ENCODE results near the gene GRIN2C.

The GRIN2C gene

DNA sequence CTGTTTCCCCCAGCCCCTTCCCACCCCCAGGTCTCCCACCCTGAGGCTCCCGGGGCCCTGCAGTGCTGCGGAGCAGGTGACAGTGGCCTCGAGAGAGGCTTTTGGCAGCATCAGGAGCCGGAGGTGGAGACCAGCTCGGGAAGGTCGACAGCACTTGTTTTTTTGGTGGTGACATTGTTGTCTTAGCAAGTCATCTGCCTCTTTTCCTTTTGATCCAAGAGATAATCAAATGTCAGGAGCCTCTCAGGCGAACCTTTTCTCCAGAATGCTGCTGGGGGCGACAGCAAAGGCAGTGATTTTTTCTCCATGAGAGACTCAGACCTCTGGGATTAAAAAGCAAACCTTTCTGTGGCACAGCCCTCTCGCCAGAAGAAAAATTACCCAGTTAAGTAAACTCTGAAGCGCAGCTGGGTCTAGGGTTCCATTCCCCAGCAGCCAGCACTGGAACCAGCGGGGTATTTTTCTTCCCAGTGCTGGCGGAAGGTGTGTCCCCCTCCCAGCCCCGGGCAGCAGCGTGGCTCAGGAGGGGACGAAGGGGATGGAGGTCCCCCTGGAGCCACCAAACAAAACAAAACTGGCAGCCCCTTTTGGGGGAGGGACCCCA is 37.2 kb downstream of the GRIN2C start:
- Histone ChIP-seq H3K4me2 (ENCODE audit: low read length) (no peak overlapping the region), H2AFZ (ENCODE audit: low read length) (no peak overlapping the region), H3K27me3 (ENCODE audit: insufficient read depth, low read length) (no peaks in the 10 kb centered on the region), H3K9ac (ENCODE audit: low read length) (no peak overlapping the region), H3K9me3 (ENCODE audit: low read length) (no peaks in the 10 kb centered on the region), H3K36me3 (ENCODE audit: insufficient read depth, low read length) (0 out of 2 replicates have a peak, but pooled peaks cover 3% of the 10 kb centered on the region), H3K4me1 (ENCODE audit: insufficient read depth, low read length, severe bottlenecking) (no peaks in the 10 kb centered on the region), H3K4me3 (ENCODE audit: low read depth, low read length, poor library complexity, severe bottlenecking) (no peak overlapping the region), H3K27ac (ENCODE audit: low read depth, low read length, poor library complexity, severe bottlenecking) (no peak overlapping the region), H3K9me2 (ENCODE audit: low read depth, low read length) (no peaks in the 10 kb centered on the region), H4K20me1 (ENCODE audit: insufficient read depth, low read length) (no peaks in the 10 kb centered on the region), H3K79me2 (ENCODE audit: insufficient read depth, low read length) (no peaks in the 10 kb centered on the region), H3F3A (ENCODE audit: insufficient read depth, low read length) (no peaks in the 10 kb centered on the region)
- no peak for TF ChIP-seq EZH2 (IDR thresholded peaks at IDR 0.05; ENCODE audit: borderline replicate concordance, low read length)
- TF ChIP-seq, protein P1, sequence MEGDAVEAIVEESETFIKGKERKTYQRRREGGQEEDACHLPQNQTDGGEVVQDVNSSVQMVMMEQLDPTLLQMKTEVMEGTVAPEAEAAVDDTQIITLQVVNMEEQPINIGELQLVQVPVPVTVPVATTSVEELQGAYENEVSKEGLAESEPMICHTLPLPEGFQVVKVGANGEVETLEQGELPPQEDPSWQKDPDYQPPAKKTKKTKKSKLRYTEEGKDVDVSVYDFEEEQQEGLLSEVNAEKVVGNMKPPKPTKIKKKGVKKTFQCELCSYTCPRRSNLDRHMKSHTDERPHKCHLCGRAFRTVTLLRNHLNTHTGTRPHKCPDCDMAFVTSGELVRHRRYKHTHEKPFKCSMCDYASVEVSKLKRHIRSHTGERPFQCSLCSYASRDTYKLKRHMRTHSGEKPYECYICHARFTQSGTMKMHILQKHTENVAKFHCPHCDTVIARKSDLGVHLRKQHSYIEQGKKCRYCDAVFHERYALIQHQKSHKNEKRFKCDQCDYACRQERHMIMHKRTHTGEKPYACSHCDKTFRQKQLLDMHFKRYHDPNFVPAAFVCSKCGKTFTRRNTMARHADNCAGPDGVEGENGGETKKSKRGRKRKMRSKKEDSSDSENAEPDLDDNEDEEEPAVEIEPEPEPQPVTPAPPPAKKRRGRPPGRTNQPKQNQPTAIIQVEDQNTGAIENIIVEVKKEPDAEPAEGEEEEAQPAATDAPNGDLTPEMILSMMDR (IDR thresholded peaks at IDR 0.05; ENCODE audit: low read length) = no peak

DNA sequence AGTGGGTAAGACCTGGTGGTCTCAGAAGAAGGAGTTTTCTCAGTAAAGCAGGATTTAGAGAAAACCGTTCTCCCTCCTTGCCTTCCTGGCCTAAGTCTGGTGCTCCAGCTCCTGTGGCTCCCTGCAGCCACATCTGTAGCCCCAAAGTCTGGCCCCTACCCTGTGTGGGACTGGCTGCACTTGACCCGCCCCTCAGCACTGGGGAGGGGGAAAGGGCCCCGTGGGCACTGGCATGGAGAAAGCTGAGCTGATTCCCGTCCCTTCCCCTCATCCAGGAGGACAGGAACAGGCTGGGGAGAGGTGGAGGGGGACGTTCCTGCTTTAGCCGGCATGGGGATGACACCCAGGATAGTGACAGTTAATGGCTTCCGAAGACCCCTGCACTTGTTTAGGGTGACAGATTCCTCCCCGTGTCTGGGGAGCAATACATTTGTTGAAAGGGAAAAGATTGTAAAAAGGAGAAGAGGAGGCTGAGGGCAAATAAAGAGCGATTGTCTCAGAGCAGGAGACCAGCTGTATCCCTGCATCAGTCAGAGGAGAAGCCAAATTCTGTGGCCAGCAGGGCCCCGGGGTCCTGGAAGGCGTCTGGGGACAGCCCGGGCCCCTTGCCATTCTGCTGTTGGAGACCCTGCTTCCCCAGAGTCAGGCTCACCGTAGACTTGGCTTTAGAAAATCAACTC is 37.9 kb downstream of the GRIN2C start:
- H2AFZ ChIP-seq (ENCODE audit: low read length) = no peak overlapping the region
- H3K36me3 ChIP-seq (ENCODE audit: insufficient read depth, low read length) = 0 out of 2 replicates have a peak, but pooled peaks cover 3% of the 10 kb centered on the region
- no peaks in the 10 kb centered on the region for H3K27me3 ChIP-seq (ENCODE audit: insufficient read depth, low read length)
- H3K79me2 ChIP-seq (ENCODE audit: insufficient read depth, low read length) = no peaks in the 10 kb centered on the region
- H3K9me3 ChIP-seq (ENCODE audit: low read length) = no peaks in the 10 kb centered on the region
- no peaks in the 10 kb centered on the region for H3K4me1 ChIP-seq (ENCODE audit: insufficient read depth, low read length, severe bottlenecking)
- no peak overlapping the region for H3K4me2 ChIP-seq (ENCODE audit: low read length)
- no peak overlapping the region for H3K27ac ChIP-seq (ENCODE audit: low read depth, low read length, poor library complexity, severe bottlenecking)
- H3K9ac ChIP-seq (ENCODE audit: low read length) = no peak overlapping the region
- H3K9me2 ChIP-seq (ENCODE audit: low read depth, low read length) = no peaks in the 10 kb centered on the region
- H3K4me3 ChIP-seq (ENCODE audit: low read depth, low read length, poor library complexity, severe bottlenecking) = no peak overlapping the region
- no peaks in the 10 kb centered on the region for H3F3A ChIP-seq (ENCODE audit: insufficient read depth, low read length)
- no peaks in the 10 kb centered on the region for H4K20me1 ChIP-seq (ENCODE audit: insufficient read depth, low read length)
- no peak for TF ChIP-seq EZH2 (IDR thresholded peaks at IDR 0.05; ENCODE audit: borderline replicate concordance, low read length)
- TF ChIP-seq, protein P1 (IDR thresholded peaks at IDR 0.05; ENCODE audit: low read length) = no peak

DNA sequence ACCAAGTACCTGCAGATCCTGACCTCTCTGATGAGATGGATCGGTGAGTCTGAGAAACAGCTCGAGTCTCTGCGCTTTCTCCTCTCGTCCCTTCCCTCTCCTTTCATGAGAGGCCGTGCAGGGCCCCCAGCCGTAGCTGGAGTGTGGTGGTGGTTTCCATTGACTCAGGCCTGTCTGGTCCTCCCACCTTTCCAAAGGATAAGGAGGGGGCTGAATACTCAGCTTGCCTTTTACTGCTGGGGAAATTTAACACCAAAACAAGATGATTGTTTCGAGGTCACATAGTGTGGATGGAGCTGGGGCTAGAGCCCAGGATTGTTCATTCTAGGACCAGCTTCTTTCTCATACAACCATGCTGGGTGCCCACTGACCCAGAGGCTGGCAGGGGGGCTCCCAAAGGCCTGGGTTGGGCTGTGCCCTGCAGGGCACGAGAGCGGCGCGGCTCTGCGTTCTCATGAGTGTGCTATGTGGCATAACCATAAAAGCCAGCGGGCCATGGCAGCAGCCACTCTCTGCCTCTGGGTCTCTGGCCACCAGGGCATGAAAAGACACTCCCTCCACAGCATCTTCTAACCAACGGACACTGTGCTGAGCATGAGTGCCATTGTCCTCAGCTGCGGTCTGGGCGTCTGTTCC is 39.8 kb downstream of the GRIN2C start:
- H3K9me2 ChIP-seq (ENCODE audit: low read depth, low read length) = no peaks in the 10 kb centered on the region
- no peaks in the 10 kb centered on the region for H3F3A ChIP-seq (ENCODE audit: insufficient read depth, low read length)
- no peaks in the 10 kb centered on the region for H3K27me3 ChIP-seq (ENCODE audit: insufficient read depth, low read length)
- no peak overlapping the region for H3K9ac ChIP-seq (ENCODE audit: low read length)
- TF ChIP-seq, protein P1 (IDR thresholded peaks at IDR 0.05; ENCODE audit: low read length) = no peak
- no peak for TF ChIP-seq EZH2 (IDR thresholded peaks at IDR 0.05; ENCODE audit: borderline replicate concordance, low read length)
- no peaks in the 10 kb centered on the region for H3K79me2 ChIP-seq (ENCODE audit: insufficient read depth, low read length)
- H3K4me3 ChIP-seq (ENCODE audit: low read depth, low read length, poor library complexity, severe bottlenecking) = no peak overlapping the region
- H2AFZ ChIP-seq (ENCODE audit: low read length) = no peak overlapping the region
- no peaks in the 10 kb centered on the region for H3K4me1 ChIP-seq (ENCODE audit: insufficient read depth, low read length, severe bottlenecking)
- no peak overlapping the region for H3K27ac ChIP-seq (ENCODE audit: low read depth, low read length, poor library complexity, severe bottlenecking)
- 0 out of 2 replicates have a peak, but pooled peaks cover 3% of the 10 kb centered on the region for H3K36me3 ChIP-seq (ENCODE audit: insufficient read depth, low read length)
- H3K9me3 ChIP-seq (ENCODE audit: low read length) = no peaks in the 10 kb centered on the region
- H4K20me1 ChIP-seq (ENCODE audit: insufficient read depth, low read length) = no peaks in the 10 kb centered on the region
- no peak overlapping the region for H3K4me2 ChIP-seq (ENCODE audit: low read length)

All from OCI-LY1 (cell line).